ENCODE measurements around the gene KCNK5. TPM values are rescaled to one million over a fixed set of nuclear protein-coding genes. Genes with fewer than 3 reads are reported as not detected.

KCNK5 gene
- total RNA-seq, 4 donors from 2014 or later = 1.0 to 4.8 (median 2.0) TPM

DNA sequence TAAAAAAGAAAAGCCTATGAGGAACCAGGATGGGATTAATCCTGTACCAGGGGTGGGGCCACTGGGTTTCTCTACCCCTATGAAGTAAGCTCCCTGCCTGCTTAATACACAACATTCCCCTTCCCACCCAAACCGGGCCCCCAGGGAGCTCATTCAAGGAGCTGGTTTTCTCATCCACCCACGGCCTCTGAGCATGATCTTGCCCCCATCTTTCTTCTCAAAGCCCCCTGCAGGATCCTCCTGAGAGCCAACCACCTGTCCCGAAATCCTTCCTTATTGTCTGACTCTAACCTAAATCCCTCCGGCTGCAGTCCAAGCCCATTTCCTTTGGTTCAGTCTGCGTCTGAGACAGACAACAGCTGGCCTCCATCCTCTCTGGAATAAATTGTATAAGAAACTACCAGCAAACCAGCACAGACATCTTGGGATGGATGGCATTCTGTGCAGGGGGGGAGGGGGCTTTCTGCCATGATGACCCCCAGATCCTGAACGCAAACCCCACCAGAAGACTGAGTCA, 21.0 kb downstream of the KCNK5 start:
- TF ChIP-seq CTCF (IDR thresholded peaks at IDR 0.05) (no peak), POLR2A (IDR thresholded peaks at IDR 0.05) (no peak)
- Histone ChIP-seq H3K4me3 (no peak overlapping the region), H3K9me3 (no peaks in the 10 kb centered on the region), H3K4me1 (no peaks in the 10 kb centered on the region), H3K27ac (no peak overlapping the region), H3K27me3 (no peaks in the 10 kb centered on the region), H3K36me3 (no peaks in the 10 kb centered on the region)
- no peak for DNase-seq
- intact Hi-C loops (cut with DNase I; ENCODE audit: low total_unique reads) = no loop called here

- Histone ChIP-seq H3K36me3 (no peaks in the 10 kb centered on the region), H3K27ac (no peak overlapping the region), H3K9me3 (no peaks in the 10 kb centered on the region), H3K27me3 (no peaks in the 10 kb centered on the region), H3K4me1 (no peaks in the 10 kb centered on the region), H3K4me3 (no peak overlapping the region)
- no peak for TF ChIP-seq POLR2A (IDR thresholded peaks at IDR 0.05)
- no peak for DNase-seq
- intact Hi-C loops (cut with DNase I; ENCODE audit: low total_unique reads) = no loop called here
Observed at GRCh38 chr6:39207416-39208222, 21.7 kb downstream of the KCNK5 start.

GRCh38 chr6:39206250-39206721, 23.0 kb downstream of the KCNK5 start:
- no peaks in the 10 kb centered on the region for H3K9me3 ChIP-seq
- H3K36me3 ChIP-seq = no peaks in the 10 kb centered on the region
- H3K4me1 ChIP-seq = no peaks in the 10 kb centered on the region
- intact Hi-C loops (cut with DNase I; ENCODE audit: low total_unique reads) = no loop called here
- DNase-seq = no peak
- H3K27me3 ChIP-seq = no peaks in the 10 kb centered on the region
- no peak overlapping the region for H3K27ac ChIP-seq
- H3K4me3 ChIP-seq = no peak overlapping the region
- TF ChIP-seq CTCF (IDR thresholded peaks at IDR 0.05) (no peak), POLR2A (IDR thresholded peaks at IDR 0.05) (no peak)

DNA sequence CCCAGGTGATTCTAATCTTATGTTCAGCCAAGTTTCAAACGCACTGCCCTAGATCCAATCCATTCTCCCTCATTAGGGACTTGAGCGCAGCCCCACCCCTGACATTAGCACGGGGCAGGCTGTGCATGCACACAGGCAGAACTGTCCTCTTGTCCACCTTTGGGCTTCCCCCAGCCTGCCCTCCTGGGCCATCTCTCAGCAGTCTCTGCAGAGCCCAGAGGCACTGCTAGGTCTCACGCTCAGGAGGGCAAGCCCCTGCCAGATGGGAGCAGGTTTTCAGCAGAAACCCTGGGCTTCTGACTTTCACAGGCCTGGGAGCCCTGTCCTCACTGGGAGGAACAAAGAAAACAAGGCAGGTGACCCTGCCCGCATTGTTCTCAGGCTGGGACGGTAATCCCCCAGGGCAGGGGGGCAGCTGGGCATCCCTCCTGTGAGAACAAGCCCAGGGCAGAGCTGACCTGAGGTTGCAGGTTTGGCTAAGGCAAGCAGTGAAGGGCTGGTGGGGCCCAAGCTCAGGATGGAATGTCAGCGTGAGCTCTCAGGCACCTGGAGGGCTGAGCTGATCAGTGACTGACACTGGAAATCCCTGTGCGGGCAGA, 24.5 kb downstream of the KCNK5 start:
- TF ChIP-seq CTCF (IDR thresholded peaks at IDR 0.05) (no peak), POLR2A (IDR thresholded peaks at IDR 0.05) (no peak)
- H3K9me3 ChIP-seq = no peaks in the 10 kb centered on the region
- no peak overlapping the region for H3K27ac ChIP-seq
- no peaks in the 10 kb centered on the region for H3K36me3 ChIP-seq
- H3K27me3 ChIP-seq = no peaks in the 10 kb centered on the region
- no peak for DNase-seq
- intact Hi-C loops (cut with DNase I; ENCODE audit: low total_unique reads) = no loop called here
- no peaks in the 10 kb centered on the region for H3K4me1 ChIP-seq
- no peak overlapping the region for H3K4me3 ChIP-seq

- Histone ChIP-seq H3K9me3 (no peaks in the 10 kb centered on the region), H3K36me3 (no peaks in the 10 kb centered on the region), H3K4me3 (no peak overlapping the region), H3K27me3 (no peaks in the 10 kb centered on the region), H3K4me1 (no peaks in the 10 kb centered on the region), H3K27ac (no peak overlapping the region)
- intact Hi-C loops (cut with DNase I; ENCODE audit: low total_unique reads) = no loop called here
- DNase-seq = no peak
- TF ChIP-seq POLR2A (IDR thresholded peaks at IDR 0.05) (no peak), CTCF (IDR thresholded peaks at IDR 0.05) (no peak)
Observed at GRCh38 chr6:39204160-39204495, 25.1 kb downstream of the KCNK5 start.

Measured in uterus (tissue), 4 donors.